GM19395 (cell line): Measurements from ENCODE around the gene CASKIN1.
"Not testable (repeated sequence)": the region's sequence is repeated elsewhere in the genome, so short reads cannot be mapped to it uniquely, and the experiment has no call there.

ENCODE experiments used
- ATAC-seq: cut with Tn5 transposase; IDR thresholded peaks from one replicate; pipeline ENCODE4 v1.9.1; 2021; ENCODE audit warnings: mild to moderate bottlenecking, moderate library complexity; ENCODE audit not compliant: unreplicated experiment

The CASKIN1 gene

GRCh38 chr16:2196162-2196980, at the start of gene CASKIN1:
TSS of gene CASKIN1 (minus strand) at chr16:2196605. CDS start at chr16:2196432, 173 bp downstream.
- ATAC-seq = no peak

- no peak for ATAC-seq
These were observed 48.8 kb upstream of the CASKIN1 start for GRCh38 chr16:2244926-2245795.

GRCh38 chr16:2244301-2244700, 47.9 kb upstream of the CASKIN1 start:
- no peak for ATAC-seq

- no peak for ATAC-seq
These were observed 47.4 kb upstream of the CASKIN1 start for GRCh38 chr16:2243781-2244180.

GRCh38 chr16:2243031-2243528, 46.7 kb upstream of the CASKIN1 start:
- no peak for ATAC-seq

GRCh38 chr16:2242598-2242997, 46.2 kb upstream of the CASKIN1 start:
- no peak for ATAC-seq

GRCh38 chr16:2240331-2240730, 43.9 kb upstream of the CASKIN1 start:
- not testable (repeated sequence) for ATAC-seq

- no peak for ATAC-seq
These were observed 42.7 kb upstream of the CASKIN1 start for GRCh38 chr16:2238838-2239675.

- ATAC-seq = no peak
These were observed 41.9 kb upstream of the CASKIN1 start for GRCh38 chr16:2238150-2238837.

- ATAC-seq = no peak
These were observed 41.2 kb upstream of the CASKIN1 start for GRCh38 chr16:2237493-2238149.

GRCh38 chr16:2237102-2237482, 40.7 kb upstream of the CASKIN1 start:
- no peak for ATAC-seq

GRCh38 chr16:2236337-2237101, 40.1 kb upstream of the CASKIN1 start, which contains the start of gene DNASE1L2:
TSS of gene DNASE1L2 (plus strand) at chr16:2236444. CDS start at chr16:2236817, 373 bp downstream.
- no peak for ATAC-seq

GRCh38 chr16:2235695-2236336, 39.4 kb upstream of the CASKIN1 start:
- no peak for ATAC-seq

- ATAC-seq = no peak
These were observed 38.8 kb upstream of the CASKIN1 start for GRCh38 chr16:2235234-2235651.

GRCh38 chr16:2234813-2235170, 38.4 kb upstream of the CASKIN1 start:
- no peak for ATAC-seq

GRCh38 chr16:2233872-2234812, 37.7 kb upstream of the CASKIN1 start:
- no peak for ATAC-seq

- no peak for ATAC-seq
These were observed 36.8 kb upstream of the CASKIN1 start for GRCh38 chr16:2233046-2233775.
